GM21825 (cell line): ENCODE data around the gene FAM136A.
"Not testable (repeated sequence)": the region's sequence is repeated elsewhere in the genome, so short reads cannot be mapped to it uniquely, and the experiment has no call there.

Experiments used
- ATAC-seq: cut with Tn5 transposase; IDR thresholded peaks from one replicate; pipeline ENCODE4 v1.9.1; 2021; ENCODE audit warnings: mild to moderate bottlenecking, moderate library complexity; ENCODE audit not compliant: unreplicated experiment

Gene FAM136A

DNA sequence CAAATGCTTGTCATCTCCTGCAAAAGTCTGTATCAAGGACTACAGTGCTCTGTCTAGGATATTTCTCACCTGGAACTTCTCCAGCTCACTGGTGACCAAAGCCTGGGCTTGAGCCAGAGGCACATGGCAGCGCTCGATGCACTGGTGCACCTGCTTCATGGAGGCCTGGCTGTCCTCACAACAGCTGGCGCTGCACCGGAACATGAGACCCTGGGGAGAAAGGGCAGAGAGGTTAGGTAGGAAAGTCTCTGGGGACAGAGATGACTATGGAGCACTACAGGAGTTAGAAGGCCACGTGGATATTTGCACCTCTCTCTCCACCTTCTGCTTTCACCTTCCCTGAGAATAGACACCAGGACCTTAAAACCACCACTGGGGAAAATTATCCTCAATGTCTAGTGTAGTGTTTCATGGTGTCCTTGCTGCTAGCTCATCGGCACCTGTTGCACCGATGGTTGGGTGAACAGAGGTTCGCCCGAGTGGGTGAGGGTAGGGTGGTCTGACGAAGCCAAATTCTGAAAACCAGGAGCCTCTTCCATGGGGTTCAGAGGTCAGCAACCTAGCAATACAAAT, 1.0 kb downstream of the FAM136A start:
- no peak for ATAC-seq

DNA sequence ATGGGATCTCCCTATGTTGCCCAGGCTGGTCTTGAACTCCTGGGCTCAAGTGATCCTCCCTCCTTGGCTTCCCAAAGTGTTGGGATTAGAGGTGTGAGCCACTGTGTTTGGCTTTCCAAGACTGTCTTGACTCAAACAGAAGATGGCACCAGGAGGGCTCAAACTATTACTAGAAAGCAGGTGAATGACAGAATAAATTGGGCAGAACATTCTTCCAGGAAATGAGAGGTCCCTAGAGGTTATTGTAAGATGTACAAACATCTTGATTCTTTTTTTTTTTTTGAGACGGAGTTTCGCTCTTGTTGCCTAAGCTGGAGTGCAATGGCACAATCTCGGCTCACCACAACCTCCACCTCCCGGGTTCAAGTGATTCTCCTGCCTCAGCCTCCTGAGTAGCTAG, 4.0 kb downstream of the FAM136A start:
- not testable (repeated sequence) for ATAC-seq

DNA sequence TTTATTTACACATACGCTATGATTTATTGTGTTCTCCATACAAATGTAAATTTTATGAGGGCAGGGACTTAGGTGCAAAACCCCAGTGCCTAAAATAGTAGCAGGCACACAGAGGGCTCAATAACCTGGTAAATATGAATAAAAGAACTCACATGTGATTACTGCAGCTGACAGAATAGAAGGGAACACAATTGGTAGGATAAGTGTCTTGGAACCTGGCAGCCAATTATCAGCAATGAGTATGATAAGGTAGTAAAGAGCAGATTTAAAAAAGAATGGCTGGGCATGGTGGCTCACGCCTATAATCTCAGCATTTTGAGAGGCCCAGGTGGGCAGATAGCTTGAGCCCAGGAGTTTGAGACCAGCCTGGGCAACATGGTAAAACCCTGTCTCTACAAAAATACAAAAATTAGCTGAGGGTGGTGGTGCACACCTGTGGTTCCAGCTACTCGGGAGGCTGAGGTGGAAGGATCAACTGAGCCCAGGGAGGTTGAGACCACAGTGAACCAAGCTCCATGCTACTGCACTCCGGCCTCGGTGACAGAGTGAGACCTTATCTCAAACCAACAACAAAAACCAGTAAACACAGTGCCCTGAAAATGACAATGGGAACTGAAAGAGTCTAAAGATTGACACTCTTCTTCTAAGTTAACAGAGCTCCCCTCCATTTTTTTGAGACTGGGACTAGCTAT, 18.2 kb downstream of the FAM136A start:
- ATAC-seq = no peak

DNA sequence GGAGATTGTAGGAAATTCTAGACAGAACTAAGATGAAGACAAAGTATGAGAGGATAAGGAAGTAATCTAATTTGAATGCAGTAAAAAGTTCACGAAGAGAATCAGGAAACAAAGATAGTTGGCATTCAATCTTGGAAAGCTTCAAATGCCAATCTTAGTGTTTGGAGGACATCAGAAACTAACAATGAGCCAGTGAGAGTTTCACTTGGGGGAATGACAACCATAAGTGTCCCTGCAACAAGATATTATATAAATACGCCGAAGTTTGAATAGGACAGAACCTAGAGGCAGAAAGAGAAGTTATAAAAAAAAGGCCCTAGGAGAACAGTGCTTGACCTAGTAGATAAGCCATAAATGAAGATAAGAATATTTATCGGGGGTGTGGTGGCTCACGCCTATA, 19.4 kb downstream of the FAM136A start:
- no peak for ATAC-seq

DNA sequence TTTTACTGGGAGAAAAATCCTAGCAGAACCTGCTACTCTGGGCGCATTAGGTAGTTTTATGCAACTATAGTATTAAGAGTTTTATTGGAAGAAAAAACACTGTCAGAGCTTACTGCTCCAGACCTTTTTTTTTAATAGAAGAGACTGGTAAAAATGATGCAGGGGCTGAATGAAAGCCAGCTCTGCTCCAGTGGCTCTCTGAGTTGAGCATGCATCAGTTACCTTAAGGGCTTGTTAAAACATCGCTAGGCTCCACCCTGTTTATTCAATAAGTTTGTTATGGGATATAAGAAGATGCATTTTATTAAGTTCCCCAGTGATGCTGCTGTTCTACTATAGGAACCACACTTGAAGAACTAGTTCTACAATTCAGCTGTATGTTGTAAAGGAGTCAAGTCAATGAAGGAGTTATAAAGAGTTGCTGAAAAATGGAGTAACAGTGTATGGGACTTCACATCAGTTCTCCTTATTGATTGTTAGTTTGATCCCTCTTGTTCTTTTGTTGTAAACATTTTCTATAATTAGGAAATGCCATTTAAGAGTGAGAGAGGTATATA, 21.5 kb downstream of the FAM136A start:
- ATAC-seq = no peak

DNA sequence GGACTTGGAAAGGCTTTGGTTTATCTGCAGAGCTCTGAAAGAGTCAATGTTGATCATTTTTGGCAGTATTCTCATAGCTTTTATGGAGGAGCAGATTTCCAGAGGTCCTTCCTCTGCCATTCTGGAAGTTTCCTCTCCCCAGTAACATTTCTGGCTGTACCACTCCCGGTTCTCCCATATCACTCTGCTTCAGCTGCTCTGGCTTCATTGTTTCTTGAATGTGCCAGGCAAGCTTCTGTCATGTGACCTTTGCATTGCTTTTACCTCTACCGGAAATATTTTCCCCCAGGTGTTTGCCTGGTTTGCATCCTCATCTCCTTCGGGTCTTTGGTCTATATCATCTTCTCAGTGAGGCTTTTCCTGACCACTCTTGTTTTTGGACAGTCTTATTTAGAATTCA, 31.5 kb downstream of the FAM136A start:
- no peak for ATAC-seq

DNA sequence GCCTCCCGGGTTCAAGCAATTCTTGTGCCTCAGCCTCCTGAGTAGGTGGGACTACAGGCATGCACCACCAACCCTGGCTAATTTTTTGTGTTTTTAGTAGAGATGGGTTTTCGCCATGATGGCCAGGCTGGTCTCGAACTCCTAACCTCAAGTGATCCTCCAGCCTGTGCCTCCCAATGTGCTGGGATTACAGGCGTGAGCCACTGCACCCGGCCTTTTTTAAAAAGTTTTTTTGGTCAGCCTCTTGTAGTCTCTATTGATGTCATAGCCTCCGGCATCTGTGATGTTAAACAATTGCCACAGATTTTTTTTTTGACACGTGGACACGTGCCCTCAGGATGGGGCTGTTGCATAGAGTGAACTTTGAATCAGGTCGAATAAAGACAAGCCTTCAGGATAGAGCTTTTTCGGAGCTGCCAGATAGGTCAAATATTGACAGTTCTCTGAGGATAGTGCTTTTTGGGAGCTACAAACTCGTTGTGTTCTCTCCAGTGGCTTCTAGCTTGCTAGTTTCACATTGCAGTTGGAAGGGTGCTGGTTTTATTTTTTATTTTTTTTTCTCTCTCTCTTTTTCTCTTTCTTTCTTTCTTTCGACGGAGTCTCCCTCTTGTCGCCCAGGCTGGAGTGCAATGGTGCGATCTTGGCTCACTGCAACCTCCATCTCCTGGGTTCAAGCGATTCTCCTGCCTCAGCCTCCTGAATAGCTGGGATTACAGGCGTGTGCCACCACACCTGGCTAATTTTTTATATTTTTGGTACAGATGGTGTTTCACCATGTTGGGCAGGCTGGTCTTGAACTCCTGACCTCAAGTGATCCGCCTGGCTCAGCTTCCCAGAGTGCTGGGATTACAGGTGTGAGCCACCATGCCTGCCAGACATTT, 32.2 kb downstream of the FAM136A start:
- ATAC-seq = not testable (repeated sequence)

DNA sequence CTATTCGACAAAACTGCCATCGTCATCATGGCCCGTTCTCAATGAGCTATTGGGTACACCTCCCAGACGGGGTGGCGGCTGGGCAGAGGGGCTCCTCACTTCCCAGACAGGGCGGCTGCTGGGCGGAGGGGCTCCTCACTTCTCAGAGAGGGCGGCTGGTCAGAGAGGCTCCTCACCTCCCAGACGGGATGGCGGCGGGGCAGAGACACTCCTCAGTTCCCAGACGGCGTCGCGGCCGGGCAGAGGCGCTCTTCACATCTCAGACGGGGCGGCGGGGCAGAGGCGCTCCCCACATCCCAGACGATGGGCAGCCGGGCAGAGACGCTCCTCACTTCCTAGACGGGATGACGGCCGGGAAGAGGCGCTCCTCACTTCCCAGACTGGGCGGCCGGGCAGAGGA, 34.9 kb downstream of the FAM136A start:
- not testable (repeated sequence) for ATAC-seq

DNA sequence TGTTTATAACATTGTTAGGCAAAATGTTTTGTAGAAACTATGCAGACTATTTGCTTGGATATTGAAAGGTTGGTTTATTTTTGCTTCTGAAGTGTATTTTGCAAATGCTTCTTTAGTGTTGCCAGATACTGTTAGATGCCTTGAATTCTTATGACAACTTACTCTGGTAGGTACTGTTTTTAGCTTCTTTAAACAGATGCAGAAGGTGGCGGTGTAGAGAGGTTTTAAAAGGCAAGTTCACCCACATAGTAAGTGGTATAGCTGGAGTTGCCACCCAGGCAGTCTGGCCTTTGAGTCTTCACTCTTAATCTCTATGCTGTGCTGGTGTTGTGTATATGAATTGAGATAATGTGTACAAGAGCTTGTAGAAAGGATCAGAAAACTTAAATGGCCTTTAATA, 40.4 kb downstream of the FAM136A start:
- ATAC-seq = no peak

DNA sequence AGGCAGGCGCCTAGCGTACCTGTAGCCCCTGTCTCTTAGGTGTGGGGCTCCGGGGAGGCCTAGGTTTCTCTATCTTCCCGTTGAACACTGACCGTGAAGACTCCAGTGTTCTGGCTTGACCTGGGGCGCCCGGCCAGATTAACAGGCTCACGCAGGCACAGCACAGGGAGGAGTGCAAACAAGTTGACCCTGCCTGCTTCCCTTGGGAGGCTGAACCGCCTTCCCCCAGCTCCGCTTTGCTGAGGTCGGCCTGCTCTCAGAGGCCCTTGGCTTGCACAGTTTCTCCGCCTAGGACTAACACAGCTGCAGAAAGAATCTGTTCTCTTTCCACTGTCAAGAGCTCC, 43.4 kb downstream of the FAM136A start:
- ATAC-seq = no peak

DNA sequence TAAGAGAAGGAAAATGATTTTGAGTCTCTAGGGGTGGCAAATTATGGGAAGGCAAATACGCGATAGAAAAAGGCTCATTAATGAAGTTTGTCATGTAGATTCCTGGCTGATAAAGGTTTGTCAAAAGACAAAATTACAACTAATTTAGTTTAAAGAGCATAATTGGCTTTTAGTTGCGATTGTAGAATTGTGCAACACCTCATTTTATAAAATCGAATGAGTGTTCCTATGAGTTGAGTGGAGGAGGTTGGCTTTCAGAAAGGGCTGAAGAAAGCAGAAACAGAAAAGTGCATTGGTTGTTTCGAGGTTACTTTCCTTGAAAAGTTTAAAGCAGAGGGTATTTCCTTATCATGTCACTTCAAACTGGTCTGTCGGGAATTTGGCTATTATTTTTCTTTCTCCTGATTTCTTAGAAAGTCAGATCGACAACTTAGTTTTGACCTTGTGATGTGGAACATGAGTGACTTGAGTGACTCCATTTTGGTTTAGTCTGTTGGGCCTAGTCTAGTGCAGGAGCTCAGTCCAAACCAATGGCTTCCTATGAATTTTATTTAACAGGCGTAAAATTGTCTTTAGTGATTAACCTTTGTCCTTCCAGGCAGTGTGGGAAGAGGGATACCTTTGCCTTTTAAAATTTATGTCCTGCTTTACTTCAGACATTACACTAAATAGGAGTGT, 46.1 kb downstream of the FAM136A start:
- no peak for ATAC-seq

DNA sequence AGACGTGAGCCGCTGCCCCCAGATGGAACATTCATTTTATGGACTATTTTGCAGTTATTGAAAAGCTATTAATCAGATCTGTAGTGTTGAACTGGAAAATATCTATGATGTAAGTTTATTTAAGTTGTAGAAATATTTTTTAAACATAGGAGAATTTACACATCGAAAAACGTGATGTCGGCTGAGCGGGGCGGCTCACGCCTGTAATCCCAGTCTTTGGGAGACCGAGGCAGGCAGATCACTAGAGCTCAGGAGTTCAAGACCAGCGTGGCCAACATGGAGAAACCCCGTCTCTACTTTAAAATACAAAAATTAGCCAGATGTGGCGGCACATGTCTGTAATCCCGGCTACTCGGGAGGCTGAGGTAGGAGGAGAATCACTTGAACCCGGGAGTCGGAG, 51.4 kb downstream of the FAM136A start:
- ATAC-seq = no peak

DNA sequence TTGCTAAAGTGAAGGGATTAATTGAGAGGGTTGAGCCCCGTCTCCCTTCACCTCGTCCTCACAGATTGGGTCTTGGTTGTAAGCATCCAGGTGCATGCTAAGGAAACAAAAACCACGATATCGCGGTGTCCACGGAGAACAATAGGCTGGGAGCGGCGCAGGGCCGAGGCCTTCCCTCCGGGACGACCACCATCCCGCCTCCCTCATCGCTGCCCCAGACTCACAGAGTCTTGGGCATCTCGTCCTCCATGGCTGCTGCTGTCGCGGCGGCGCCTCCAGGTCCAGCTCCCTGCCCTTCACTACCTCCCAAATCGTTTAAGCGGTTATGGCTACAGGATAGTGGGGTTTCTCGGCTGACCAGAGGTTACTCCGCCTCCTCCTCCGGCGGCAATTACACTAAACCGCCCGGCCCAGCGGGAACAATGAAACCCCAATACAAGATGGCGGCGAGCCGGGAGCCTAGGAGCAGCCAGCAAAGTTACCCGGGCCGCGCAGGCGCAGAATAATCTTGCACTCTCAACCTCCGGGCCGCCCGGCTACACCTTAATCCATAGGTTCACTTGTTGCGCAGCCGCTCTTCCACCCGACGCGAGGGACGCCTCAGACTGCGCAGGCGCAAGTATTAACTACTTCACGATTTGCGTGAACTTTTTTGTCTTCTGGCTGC, 53.6 kb downstream of the FAM136A start, which contains the start of gene TIA1:
TIA1 (minus strand) TSS at position 448 of the 667 bp plus-strand sequence; CDS start at position 250, 198 bp downstream.
- ATAC-seq = peak; percentile 92

DNA sequence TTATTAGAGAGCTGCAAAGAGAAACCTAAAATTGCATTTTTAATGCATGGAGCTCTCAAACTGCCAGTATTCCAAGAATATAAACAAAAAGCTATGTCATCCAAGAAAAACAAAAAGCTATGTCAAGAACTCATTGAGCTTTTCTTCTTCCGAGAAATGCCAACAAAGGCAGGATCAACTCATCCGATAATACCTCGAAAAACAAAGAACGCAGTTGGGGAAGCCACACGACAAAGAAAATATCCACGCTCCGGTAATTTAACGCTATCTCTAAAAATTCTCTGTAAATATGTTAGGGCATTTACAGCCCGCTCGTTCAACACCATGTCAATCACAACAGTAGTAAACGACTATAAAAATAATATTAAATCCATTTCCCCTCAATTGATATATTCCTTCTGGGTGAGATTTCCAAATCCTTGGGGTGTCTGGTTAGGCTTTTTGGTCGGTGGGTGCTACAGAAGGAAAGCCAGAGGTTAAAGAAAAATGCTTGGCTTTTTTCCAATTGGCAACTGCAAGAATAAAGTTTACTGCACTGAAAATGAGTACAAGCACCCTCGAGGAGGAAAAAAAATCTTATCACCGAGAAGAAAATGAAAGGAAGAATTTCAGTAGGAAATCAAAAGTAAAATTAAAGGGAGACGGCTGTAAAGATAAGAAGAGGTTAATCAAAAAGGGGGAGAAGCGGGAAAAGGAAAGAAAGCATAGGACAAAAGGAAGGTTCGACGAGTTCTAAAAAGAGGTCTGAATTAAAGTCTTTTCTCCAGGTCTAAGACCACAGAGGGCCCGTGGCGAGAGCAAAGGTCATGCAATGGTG, 54.3 kb downstream of the FAM136A start:
- no peak for ATAC-seq
